ENCODE measurements around the gene XRCC3.

- no peak for TF ChIP-seq CTCF (IDR thresholded peaks at IDR 0.05; ENCODE audit: insufficient read depth, low read depth, low read length)
- no peak for TF ChIP-seq EZH2 (IDR thresholded peaks at IDR 0.05; ENCODE audit: insufficient read depth, low read length)
Observed at GRCh38 chr14:103656756-103657133, 58.5 kb downstream of the XRCC3 start.
